Subcutaneous abdominal adipose tissue (tissue), 5 donors: ENCODE measurements around the gene CPNE2.
"Not testable (repeated sequence)": the region's sequence is repeated elsewhere in the genome, so short reads cannot be mapped to it uniquely, and the experiment has no call there.

ENCODE experiments used
- H3K27ac ChIP-seq: one replicate; pipeline ENCODE4 v1.7.0; 2013; ENCODE audit warnings: low read depth, mild to moderate bottlenecking, inconsistent platforms, low read length, moderate library complexity
- H3K27me3 ChIP-seq, 5 donors: one replicate each; pipeline ENCODE4 v1.7.0; 2013; ENCODE audit warnings: low read length in 5 of 5, inconsistent platforms in 1 of 5; ENCODE audit not compliant: control insufficient read depth in 5 of 5, insufficient read depth in 4 of 5
- H3K36me3 ChIP-seq, 5 donors: one replicate each; pipeline ENCODE4 v1.7.0; 2013; ENCODE audit warnings: low read length in 5 of 5; ENCODE audit not compliant: control insufficient read depth in 5 of 5, insufficient read depth in 5 of 5
- H3K4me1 ChIP-seq, 5 donors: one replicate each; pipeline ENCODE4 v1.7.0; 2013; ENCODE audit warnings: low read length in 5 of 5, mild to moderate bottlenecking in 3 of 5, moderate library complexity in 1 of 5; ENCODE audit not compliant: control insufficient read depth in 5 of 5, insufficient read depth in 5 of 5
- H3K4me3 ChIP-seq, 5 donors: one replicate each; pipeline ENCODE4 v1.7.0; 2013; ENCODE audit warnings: low read length in 5 of 5, low read depth in 1 of 5
- H3K9ac ChIP-seq, 5 donors: one replicate each; pipeline ENCODE4 v1.7.0; 2013; ENCODE audit warnings: low read length in 5 of 5, mild to moderate bottlenecking in 4 of 5, moderate library complexity in 3 of 5
- H3K9me3 ChIP-seq, 5 donors: one replicate each; pipeline ENCODE4 v1.7.0; 2013; ENCODE audit warnings: low read length in 5 of 5; ENCODE audit not compliant: control insufficient read depth in 5 of 5
- donor health status: healthy.
- donor health status: healthy.
- donor health status: healthy.
- donor health status: healthy.
- donor health status: healthy.

The CPNE2 gene

GRCh38 chr16:57054771-57055170, 37.6 kb upstream of the CPNE2 start:
- Histone ChIP-seq H3K9me3 (no peaks in the 10 kb centered on the region), H3K27ac (no peak overlapping the region), H3K27me3 (no peaks in the 10 kb centered on the region), H3K4me1 (no peaks in the 10 kb centered on the region), H3K4me3 (no peak overlapping the region), H3K9ac (no peak overlapping the region), H3K36me3 (peaks cover 0 to 78% (median 42%) of the 10 kb centered on the region in 5 donors)

GRCh38 chr16:57055671-57056070, 36.7 kb upstream of the CPNE2 start:
- peaks cover 0 to 78% (median 47%) of the 10 kb centered on the region in 5 donors for H3K36me3 ChIP-seq

GRCh38 chr16:57058291-57058861, 34.0 kb upstream of the CPNE2 start:
- no peaks in the 10 kb centered on the region for H3K27me3 ChIP-seq
- H3K4me1 ChIP-seq = peaks cover 8 to 19% (median 10%) of the 10 kb centered on the region in 5 donors
- peaks cover 0 to 73% (median 36%) of the 10 kb centered on the region in 5 donors for H3K36me3 ChIP-seq
- no peak overlapping the region for H3K9ac ChIP-seq
- H3K9me3 ChIP-seq = no peaks in the 10 kb centered on the region
- H3K27ac ChIP-seq = no peak overlapping the region
- no peak overlapping the region for H3K4me3 ChIP-seq

More at GRCh38 chr16:57055671-57056070, 36.7 kb upstream of the CPNE2 start:
- Histone ChIP-seq H3K27me3 (no peaks in the 10 kb centered on the region), H3K9me3 (no peaks in the 10 kb centered on the region), H3K4me1 (peaks cover 0 to 7% (median 2%) of the 10 kb centered on the region in 5 donors), H3K4me3 (no peak overlapping the region), H3K27ac (no peak overlapping the region), H3K9ac (no peak overlapping the region)

GRCh38 chr16:57060323-57061083, 31.9 kb upstream of the CPNE2 start:
- Histone ChIP-seq H3K27ac (no peak overlapping the region), H3K4me3 (no peak overlapping the region), H3K9me3 (no peaks in the 10 kb centered on the region), H3K9ac (peak overlapping the region in 2 of 5 donors; percentile 44 to 58), H3K36me3 (peaks cover 0 to 57% (median 30%) of the 10 kb centered on the region in 5 donors), H3K4me1 (peaks cover 8 to 19% (median 10%) of the 10 kb centered on the region in 5 donors), H3K27me3 (no peaks in the 10 kb centered on the region)

GRCh38 chr16:57061084-57061905, 31.1 kb upstream of the CPNE2 start:
- Histone ChIP-seq H3K27ac (peak overlapping the region; percentile 70), H3K4me1 (peaks cover 8 to 19% (median 10%) of the 10 kb centered on the region in 5 donors), H3K27me3 (no peaks in the 10 kb centered on the region), H3K9me3 (no peaks in the 10 kb centered on the region), H3K9ac (peak overlapping the region in 2 of 5 donors; percentile 44 to 46), H3K36me3 (peaks cover 0 to 52% (median 23%) of the 10 kb centered on the region in 5 donors), H3K4me3 (no peak overlapping the region)

- H3K27ac ChIP-seq = peak overlapping the region; percentile 70
- H3K9me3 ChIP-seq = no peaks in the 10 kb centered on the region
- no peak overlapping the region for H3K9ac ChIP-seq
- no peaks in the 10 kb centered on the region for H3K27me3 ChIP-seq
- H3K4me3 ChIP-seq = no peak overlapping the region
- H3K4me1 ChIP-seq = peaks cover 8 to 19% (median 10%) of the 10 kb centered on the region in 5 donors
- H3K36me3 ChIP-seq = peaks cover 0 to 59% (median 26%) of the 10 kb centered on the region in 5 donors
Observed at GRCh38 chr16:57062329-57062728, 30.1 kb upstream of the CPNE2 start.

GRCh38 chr16:57063189-57063588, 29.2 kb upstream of the CPNE2 start:
- H3K9me3 ChIP-seq, H3K27me3 ChIP-seq, H3K4me3 ChIP-seq, H3K9ac ChIP-seq, H3K27ac ChIP-seq: not testable (repeated sequence)
- Histone ChIP-seq H3K4me1 (peaks cover 8 to 19% (median 10%) of the 10 kb centered on the region in 5 donors), H3K36me3 (peaks cover 0 to 57% (median 24%) of the 10 kb centered on the region in 5 donors)

- Histone ChIP-seq H3K9ac (no peak overlapping the region), H3K27ac (no peak overlapping the region), H3K4me3 (no peak overlapping the region), H3K36me3 (peaks cover 0 to 56% (median 24%) of the 10 kb centered on the region in 5 donors), H3K4me1 (peaks cover 8 to 22% (median 15%) of the 10 kb centered on the region in 5 donors), H3K9me3 (no peaks in the 10 kb centered on the region), H3K27me3 (no peaks in the 10 kb centered on the region)
Observed at GRCh38 chr16:57064995-57065394, 27.4 kb upstream of the CPNE2 start.

GRCh38 chr16:57066625-57067024, 25.8 kb upstream of the CPNE2 start:
- Histone ChIP-seq H3K9me3 (no peaks in the 10 kb centered on the region), H3K4me1 (peaks cover 0 to 8% (median 5%) of the 10 kb centered on the region in 5 donors), H3K9ac (no peak overlapping the region), H3K36me3 (peaks cover 0 to 52% (median 19%) of the 10 kb centered on the region in 5 donors), H3K4me3 (no peak overlapping the region), H3K27me3 (no peaks in the 10 kb centered on the region), H3K27ac (no peak overlapping the region)
